Activated CD8-positive, alpha-beta memory T cell treated with anti-CD3 and anti-CD28 coated beads, Interleukin-2, amount 10 ng/mL, durations not matched to agents 7 days and 5 days (primary cell): ENCODE data around the gene SPANXN4. TPM values are rescaled to one million over a fixed set of nuclear protein-coding genes. Genes with fewer than 3 reads are reported as not detected.

Experiments
- ATAC-seq: fragments of 150-1000 bp; cut with Tn5 transposase; one replicate; pipeline ENCODE4 v1.10.0; 2021; ENCODE audit warnings: moderate library complexity
- CTCF ChIA-PET: fragments of 350-600 bp; sonication (Branson Sonifier 250); formaldehyde crosslinking; loops from one replicate; lab custom pipeline; 2021; ENCODE audit warnings: antibody characterized with exemption; lab: Charles Lee
- DNase-seq: peaks from one replicate; pipeline ENCODE4 v3.0.0-alpha.2; 2020
- H3K27ac Mint-ChIP-seq: one replicate; pipeline ENCODE4 v1.8.0; 2021; ENCODE audit warnings: mild to moderate bottlenecking, mixed read lengths
- H3K27me3 Mint-ChIP-seq: one replicate; pipeline ENCODE4 v1.8.0; 2021; ENCODE audit warnings: mixed read lengths
- H3K36me3 Mint-ChIP-seq: one replicate; pipeline ENCODE4 v1.8.0; 2021; ENCODE audit warnings: mild to moderate bottlenecking, mixed read lengths
- H3K4me1 Mint-ChIP-seq: one replicate; pipeline ENCODE4 v1.8.0; 2021; ENCODE audit warnings: mixed read lengths
- H3K4me3 Mint-ChIP-seq: one replicate; pipeline ENCODE4 v1.8.0; 2021; ENCODE audit warnings: mild to moderate bottlenecking, moderate library complexity, mixed read lengths
- H3K9me3 Mint-ChIP-seq: one replicate; pipeline ENCODE4 v1.8.0; 2022; ENCODE audit warnings: low read depth, mixed read lengths
- total RNA-seq, 2 experiments: library from RNA; stranded (reverse); gene quantifications; one replicate each; pipeline ENCODE4 v1.2.3, GENCODE V29; 2021

SPANXN4 gene
- total RNA-seq, 2 experiments from 2014 or later, result not detected

DNA sequence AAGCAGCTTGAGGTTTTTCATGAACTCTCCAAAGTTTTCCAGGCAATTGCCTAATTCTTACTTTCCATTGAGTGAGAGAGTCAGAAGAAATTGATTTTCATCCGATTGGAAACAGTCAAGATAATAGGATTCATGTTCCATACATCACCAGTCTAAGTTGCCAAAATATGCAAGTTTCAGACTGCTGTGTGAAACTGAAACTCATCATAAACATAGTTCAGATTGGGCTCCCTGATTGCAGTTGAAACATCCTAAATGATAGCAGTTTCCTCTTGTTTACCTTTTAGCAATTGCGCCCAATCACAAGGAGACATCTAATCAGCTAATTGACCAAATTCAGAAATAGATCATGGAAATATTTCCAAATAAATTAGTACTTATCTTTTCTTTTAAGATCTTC lies 56.8 kb downstream of the SPANXN4 start:
- Mint-ChIP-seq H3K27ac (no peak overlapping the region), H3K36me3 (no peaks in the 10 kb centered on the region), H3K4me1 (no peaks in the 10 kb centered on the region), H3K9me3 (peaks cover 3% of the 10 kb centered on the region), H3K27me3 (no peaks in the 10 kb centered on the region), H3K4me3 (no peak overlapping the region)
- ATAC-seq, result no peak
- CTCF ChIA-PET, result no interaction called here
- no peak for DNase-seq
